H1 (cell line): ENCODE data around the gene CIB4. TPM values are rescaled to one million over a fixed set of nuclear protein-coding genes. Genes with fewer than 3 reads are reported as not detected.

ENCODE experiments used
- CHD2 ChIP-seq: IDR thresholded peaks from 2 replicates; pipeline ENCODE4 v1.6.1; 2012; ENCODE audit warnings: low read length, improper control_type of control experiment
- EGR1 ChIP-seq: IDR thresholded peaks from 2 replicates; pipeline ENCODE4 v1.6.1; 2011; ENCODE audit warnings: low read depth, low read length, borderline replicate concordance
- MAX ChIP-seq: IDR thresholded peaks from 2 replicates; pipeline ENCODE4 v1.6.1; 2012; ENCODE audit warnings: inconsistent platforms
- NRF1 ChIP-seq: IDR thresholded peaks from 2 replicates; pipeline ENCODE4 v1.6.1; 2011; ENCODE audit warnings: mild to moderate bottlenecking, low read depth, low read length, improper control_type of control experiment
- polyA plus RNA-seq, 7 experiments: library from polyadenylated mRNA; depleted of rRNA in 3 of 7; stranded (reverse) in 5 of 7; unstranded in 2 of 7; fragments of >200 nt in 5 of 7; fragments of 200-250 nt in 2 of 7; gene quantifications; 1 replicate in 5 of 7; 2 replicates in 1 of 7; 4 replicates in 1 of 7; pipeline versions ENCODE4 v1.2.1 to v1.2.3, GENCODE V29; 2011 to 2013; ENCODE audit warnings: missing spikeins in 2 of 7, mixed read lengths in 2 of 7
- total RNA-seq: library from RNA; stranded (reverse); fragmentation: NEBNext Ultra II Directional; extraction: Animal tissue kit (Norgen Biotek cat#: 25700); gene quantifications from 2 replicates; pipeline ENCODE4 v1.2.1, GENCODE V29; 2021

CIB4 gene
- total and polyA plus RNA-seq, 2 of the 8 experiments (the other 6 are each of a cell fraction or from before 2014, with no cell fraction given), result not detected

GRCh38 chr2:26620031-26620605 lies 21.0 kb downstream of the CIB4 start (continued):
- TF ChIP-seq NRF1, result no peak
- no peak for TF ChIP-seq MAX
- no peak for TF ChIP-seq CHD2
- TF ChIP-seq EGR1, result no peak
- TF ChIP-seq, all 59 proteins: peak for 0
